Choroid plexus epithelial cell (primary cell): ENCODE data around the gene BUB1.

Experiments
- DNase-seq: peaks from one replicate; pipeline ENCODE4 v3.0.0-alpha.2; 2010; ENCODE audit warnings: low read depth
- H3K4me3 ChIP-seq: 2 replicates; pipeline ENCODE4 v1.5.1; 2011; ENCODE audit warnings: low read depth, mild to moderate bottlenecking, control low read depth, low read length, moderate library complexity
- CTCF ChIP-seq: conservative IDR thresholded peaks from 2 replicates; pipeline ENCODE4 v1.5.1; 2011; ENCODE audit warnings: low read depth, mild to moderate bottlenecking, control low read depth, inconsistent platforms, low read length, moderate library complexity

The BUB1 gene

GRCh38 chr2:110718990-110719389 is 41.1 kb upstream of the BUB1 start:
- DNase-seq: no peak
- TF ChIP-seq CTCF: no peak
- no peak overlapping the region for H3K4me3 ChIP-seq

GRCh38 chr2:110718382-110718781 is 40.5 kb upstream of the BUB1 start:
- no peak for DNase-seq
- no peak for TF ChIP-seq CTCF

GRCh38 chr2:110717734-110718133 is 39.9 kb upstream of the BUB1 start:
- H3K4me3 ChIP-seq: no peak overlapping the region
- DNase-seq: peak; percentile 6
- no peak for TF ChIP-seq CTCF

More at GRCh38 chr2:110718382-110718781, 40.5 kb upstream of the BUB1 start:
- no peak overlapping the region for H3K4me3 ChIP-seq

GRCh38 chr2:110716959-110717645 is 39.2 kb upstream of the BUB1 start:
- H3K4me3 ChIP-seq: no peak overlapping the region
- TF ChIP-seq CTCF: no peak
- peak; percentile 4 for DNase-seq

GRCh38 chr2:110714452-110715224 is 36.8 kb upstream of the BUB1 start:
- no peak overlapping the region for H3K4me3 ChIP-seq
- DNase-seq: no peak
- TF ChIP-seq CTCF: no peak

GRCh38 chr2:110713513-110714362 is 35.9 kb upstream of the BUB1 start:
- no peak for TF ChIP-seq CTCF
- no peak for DNase-seq
- no peak overlapping the region for H3K4me3 ChIP-seq
